ENCODE results near the gene DNMT3L. TPM values are rescaled to one million over a fixed set of nuclear protein-coding genes. Genes with fewer than 3 reads are reported as not detected.
A peak's percentile ranks its signal among the peaks of the same experiment; 100 is the strongest.
"Not testable (repeated sequence)": the region's sequence is repeated elsewhere in the genome, so short reads cannot be mapped to it uniquely, and the experiment has no call there.

Gene DNMT3L
- polyA plus RNA-seq, 5 donors, result not detected

DNA sequence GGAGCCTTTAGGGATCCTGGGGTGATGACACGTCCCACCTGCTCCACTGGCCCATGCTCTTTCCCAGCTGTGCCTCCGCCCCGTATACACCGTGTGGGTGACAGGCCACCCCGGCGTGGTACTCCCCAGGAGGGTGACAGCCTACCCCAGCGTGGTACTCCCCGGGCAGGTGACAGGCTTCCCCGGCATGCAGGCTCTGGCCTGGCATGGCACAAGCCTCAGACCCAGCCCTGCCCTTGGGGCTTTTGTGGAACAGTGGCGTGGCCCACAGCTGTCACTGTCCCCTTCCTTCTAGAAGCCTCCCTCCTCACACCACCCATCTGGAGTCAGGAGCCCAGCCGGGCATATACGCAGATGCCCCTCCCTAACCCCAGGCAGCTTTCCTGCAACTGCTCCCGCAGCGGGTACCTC, 33.5 kb upstream of the DNMT3L start:
- no peak for DNase-seq

DNA sequence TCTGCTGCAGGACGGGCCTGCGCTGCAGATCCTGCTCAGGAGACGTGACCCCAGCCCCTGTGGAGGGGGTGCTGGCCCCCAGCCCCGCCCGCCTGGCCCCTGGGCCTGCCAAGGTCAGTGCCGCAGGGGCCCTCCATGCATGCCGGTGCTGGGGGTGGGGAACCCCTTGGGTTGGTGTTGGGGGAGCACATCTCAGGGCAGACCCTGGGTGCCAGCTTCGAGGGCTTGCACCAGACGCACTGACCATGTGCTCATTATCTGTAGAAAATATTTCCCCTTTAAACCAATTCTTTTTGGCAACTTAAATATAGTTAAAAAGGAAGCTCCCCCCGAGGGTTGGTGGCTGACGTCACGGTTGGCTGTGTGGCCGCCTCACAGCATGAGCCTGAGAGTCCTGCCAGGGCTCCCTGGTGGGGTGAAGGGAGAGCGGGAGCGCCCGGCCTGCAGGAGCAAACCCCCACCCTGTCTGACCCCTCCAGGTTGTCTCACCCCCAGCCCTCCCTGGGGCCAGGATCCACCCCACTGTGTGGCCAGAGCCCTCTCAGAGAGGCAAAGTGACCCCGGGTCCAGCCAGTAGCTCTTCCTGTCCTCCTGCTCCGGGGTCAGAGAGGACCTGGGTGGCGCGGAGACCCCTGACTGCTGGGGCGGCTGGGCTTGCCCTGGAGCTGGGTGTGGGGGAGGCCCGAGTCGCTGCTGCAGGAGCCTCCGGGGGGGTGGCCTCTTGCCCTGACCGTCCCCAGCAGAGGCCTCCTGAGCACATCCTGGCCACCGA, 32.9 kb upstream of the DNMT3L start:
- peak; percentile 62 to 71 for DNase-seq

GRCh38 chr21:44293551-44294231, 32.0 kb upstream of the DNMT3L start:
- DNase-seq, result no peak

GRCh38 chr21:44292812-44293195, 31.1 kb upstream of the DNMT3L start:
- no peak for DNase-seq

DNA sequence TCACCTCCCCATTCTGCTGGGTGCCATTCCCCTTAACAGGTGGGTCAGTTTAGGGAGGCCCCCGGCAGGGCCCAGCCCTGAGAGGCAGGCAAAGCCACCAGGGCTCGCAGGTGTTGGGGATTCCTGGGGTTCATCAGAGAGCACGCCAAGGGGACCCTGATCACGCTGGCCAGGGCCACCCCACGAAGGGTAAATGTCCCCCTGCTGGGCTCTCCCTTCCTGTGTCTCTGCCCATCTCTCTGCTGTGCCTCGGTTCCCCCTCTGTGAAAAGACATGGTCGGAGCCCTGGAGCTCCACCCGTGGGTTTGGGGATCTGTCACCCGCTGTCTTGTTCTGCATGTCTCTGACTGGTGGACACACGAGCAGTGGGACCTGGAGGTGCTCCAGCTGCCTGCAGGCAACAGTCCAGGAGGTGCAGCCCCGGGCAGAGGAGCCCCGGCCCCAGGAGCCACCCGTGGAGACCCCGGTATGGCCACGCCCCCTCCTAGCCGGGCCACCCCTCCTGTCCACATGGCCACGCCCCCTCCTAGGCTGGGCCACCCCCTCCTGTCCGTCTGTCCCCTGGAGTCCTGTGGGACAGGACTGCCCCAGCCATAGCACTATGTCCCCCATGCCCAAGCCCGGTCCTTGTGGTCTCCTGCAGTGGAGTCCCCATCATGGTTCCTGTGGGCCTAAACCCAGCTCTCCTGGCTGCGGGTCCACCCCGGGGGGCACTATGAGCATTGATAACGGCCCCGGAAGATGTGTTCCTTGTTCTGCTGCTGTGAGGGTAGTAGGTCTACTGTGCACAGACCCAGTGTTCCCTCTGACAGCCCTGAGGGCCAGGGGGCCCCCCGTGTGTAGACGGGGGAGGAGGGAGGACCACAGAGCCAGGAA, 30.5 kb upstream of the DNMT3L start:
- DNase-seq, result no peak

GRCh38 chr21:44291078-44291935, 29.6 kb upstream of the DNMT3L start:
- no peak for DNase-seq

DNA sequence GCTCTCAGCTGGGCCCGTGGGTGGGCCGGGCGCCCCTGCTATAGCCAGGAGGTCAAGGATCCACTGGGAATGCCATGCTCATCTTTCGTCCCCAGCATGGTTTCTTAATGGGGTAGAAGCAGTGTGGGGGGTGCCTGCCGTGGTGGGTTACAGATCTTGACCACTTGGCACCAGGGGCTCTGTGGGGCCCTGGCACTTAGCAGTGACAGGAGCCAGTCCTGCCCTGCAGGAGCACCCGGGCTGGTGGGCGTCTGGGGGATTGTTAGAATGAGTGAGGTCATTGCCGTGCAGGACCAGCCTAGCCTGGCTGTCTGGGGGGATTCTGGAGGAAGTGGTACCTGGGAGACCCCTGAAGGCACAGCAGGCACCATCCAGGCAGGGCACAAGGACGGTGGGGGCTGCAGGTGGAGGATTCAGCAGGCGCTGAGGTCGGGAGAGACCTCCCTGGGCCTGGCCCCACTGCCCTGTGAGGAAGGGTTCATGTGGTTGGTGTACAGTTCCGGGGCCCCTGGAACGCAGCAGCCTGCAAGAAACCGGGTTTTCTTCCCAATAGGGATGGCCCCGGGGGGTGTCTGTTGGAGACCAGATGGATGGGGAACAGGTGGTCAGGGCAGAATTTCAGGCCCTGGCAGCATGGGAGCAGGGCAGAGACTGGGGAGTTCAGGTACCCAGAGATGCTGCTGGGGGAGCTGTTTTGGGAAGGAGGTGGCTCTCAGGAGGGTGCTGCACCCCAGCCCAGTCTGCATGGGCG, 28.8 kb upstream of the DNMT3L start:
- DNase-seq, result no peak

GRCh38 chr21:44289381-44290010, 27.8 kb upstream of the DNMT3L start:
- no peak for DNase-seq

- DNase-seq, result no peak
Observed at GRCh38 chr21:44288251-44289110, 26.8 kb upstream of the DNMT3L start.

GRCh38 chr21:44286716-44287632, 25.3 kb upstream of the DNMT3L start:
- DNase-seq, result no peak

- DNase-seq, result no peak
Observed at GRCh38 chr21:44286086-44286715, 24.5 kb upstream of the DNMT3L start.

DNA sequence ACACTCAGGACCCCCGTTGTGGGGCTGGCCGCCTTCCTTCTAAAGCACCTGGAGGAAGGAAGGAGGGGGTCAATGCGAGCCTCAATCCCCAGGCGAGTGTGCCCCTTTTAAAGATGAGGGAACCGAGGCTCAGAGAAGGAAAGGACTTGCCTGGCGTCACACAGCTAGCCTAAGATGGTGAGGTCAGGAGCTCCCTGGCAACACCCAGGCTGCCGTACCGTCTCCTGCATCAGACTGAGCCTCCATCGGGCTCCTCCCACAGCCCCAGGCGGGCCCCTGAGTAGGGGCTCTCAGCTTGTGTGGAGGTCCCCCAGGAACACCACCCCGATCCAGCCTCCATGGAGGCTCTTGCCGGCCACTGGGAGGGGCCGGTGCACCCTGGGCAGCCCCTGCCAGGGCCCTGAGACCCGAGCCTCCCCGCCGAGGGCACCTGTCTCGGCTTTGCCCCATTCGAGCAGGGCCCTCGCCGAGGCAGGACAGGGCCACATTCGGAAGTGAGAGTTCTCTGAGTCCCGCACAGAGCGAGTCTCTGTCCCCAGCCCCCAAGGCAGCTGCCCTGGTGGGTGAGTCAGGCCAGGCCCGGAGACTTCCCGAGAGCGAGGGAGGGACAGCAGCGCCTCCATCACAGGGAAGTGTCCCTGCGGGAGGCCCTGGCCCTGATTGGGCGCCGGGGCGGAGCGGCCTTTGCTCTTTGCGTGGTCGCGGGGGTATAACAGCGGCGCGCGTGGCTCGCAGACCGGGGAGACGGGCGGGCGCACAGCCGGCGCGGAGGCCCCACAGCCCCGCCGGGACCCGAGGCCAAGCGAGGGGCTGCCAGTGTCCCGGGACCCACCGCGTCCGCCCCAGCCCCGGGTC, 23.7 kb upstream of the DNMT3L start, which contains the start of gene AIRE:
AIRE (plus strand) TSS at position 739 of the 855 bp plus-strand sequence. CDS start 131 bp downstream, outside the sequence.
- no peak for DNase-seq

DNA sequence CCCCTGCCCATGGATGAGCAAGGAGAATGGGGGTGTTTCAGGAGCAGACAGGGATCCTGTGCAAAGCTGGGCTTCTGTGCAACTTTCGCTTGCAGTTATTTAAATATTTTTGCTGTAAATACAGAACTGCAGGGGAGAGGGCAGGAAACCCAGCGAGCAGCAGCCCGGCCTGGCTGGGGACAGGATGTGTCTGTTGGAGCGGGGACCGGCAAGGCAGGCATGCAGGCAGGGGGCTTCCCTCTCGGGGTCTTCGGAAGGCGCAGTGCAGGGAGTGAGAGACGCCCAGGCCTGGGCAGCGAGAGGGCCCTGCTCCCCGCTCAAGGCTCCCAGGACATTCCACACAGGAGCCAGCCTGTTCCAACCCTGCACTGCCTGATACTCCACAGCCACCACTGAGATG, 22.3 kb upstream of the DNMT3L start:
- DNase-seq, result no peak

DNA sequence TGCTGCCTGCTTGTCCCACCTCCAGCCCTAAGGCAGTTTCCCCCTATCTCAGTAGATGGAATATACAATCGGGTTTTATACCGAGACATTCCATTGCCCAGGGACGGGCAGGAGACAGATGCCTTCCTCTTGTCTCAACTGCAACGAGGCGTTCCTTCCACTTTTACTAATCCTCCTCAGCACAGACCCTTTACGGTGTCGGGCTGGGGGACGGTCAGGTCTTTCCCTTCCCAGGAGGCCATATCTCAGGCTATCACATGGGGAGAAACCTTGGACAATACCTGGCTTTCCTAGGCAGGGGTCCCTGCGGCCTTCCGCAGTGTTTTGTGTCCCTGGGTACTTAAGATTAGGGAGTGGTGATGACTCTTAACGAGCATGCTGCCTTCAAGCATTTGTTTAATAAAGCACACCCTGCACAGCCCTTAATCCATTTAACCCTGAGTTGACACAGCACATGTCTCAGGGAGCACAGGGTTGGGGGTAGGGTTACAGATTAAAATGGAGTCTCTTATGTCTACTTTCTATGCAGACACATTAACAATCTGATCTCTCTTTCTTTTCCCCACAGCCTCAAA, 21.6 kb upstream of the DNMT3L start:
- not testable (repeated sequence) for DNase-seq

DNA sequence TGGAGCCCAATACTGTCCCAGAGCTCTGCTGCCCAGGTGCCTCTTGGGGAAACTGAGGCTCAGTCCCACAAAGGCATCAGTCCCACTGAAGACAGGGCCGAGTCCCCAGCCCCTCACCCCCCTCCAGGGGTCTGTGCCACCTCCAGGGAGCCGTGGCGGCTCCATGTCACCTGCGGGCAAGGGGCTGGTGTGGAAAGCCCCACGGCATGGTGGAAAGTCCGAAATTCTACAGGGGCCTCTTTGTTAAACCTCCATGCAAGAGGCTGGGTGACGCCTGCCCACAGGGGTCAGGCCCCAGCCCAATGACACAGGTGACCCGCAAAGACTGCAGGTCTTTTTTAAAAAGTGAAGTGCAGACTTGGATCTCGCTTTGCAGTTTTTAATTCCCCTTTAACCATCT, 20.7 kb upstream of the DNMT3L start:
- DNase-seq, result no peak

DNA sequence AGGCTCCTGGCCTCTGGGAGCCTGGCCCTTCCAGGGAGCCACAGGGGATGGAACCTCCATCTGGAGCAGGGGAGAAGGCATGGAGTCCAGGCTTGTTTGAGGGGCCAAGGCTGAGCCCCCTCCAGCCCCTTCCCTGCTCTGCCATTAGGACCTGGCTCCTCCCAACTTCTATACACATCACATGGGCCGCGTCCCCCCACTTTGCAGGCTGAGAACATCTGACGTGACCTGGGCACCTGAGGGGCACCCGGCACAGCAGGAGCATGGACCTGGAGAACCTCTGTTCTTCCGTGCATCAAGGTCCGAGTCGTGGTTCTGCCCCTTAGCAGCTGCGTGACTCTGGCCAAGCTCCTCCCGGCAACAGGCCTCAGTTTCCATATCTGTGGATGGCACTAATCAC, 20.1 kb upstream of the DNMT3L start:
- DNase-seq, result no peak

All from right lung (tissue), 5 donors.